Measurements from ENCODE around the gene NFIC.
"Not testable (repeated sequence)": the region's sequence is repeated elsewhere in the genome, so short reads cannot be mapped to it uniquely, and the experiment has no call there.

NFIC gene

GRCh38 chr19:3452942-3453214 is 86.5 kb downstream of the NFIC start:
- not testable (repeated sequence) for DNase-seq (ENCODE audit: low spot score)

- no peak for DNase-seq (ENCODE audit: low spot score)
Measured at GRCh38 chr19:3453840-3454239, 87.5 kb downstream of the NFIC start.

DNA sequence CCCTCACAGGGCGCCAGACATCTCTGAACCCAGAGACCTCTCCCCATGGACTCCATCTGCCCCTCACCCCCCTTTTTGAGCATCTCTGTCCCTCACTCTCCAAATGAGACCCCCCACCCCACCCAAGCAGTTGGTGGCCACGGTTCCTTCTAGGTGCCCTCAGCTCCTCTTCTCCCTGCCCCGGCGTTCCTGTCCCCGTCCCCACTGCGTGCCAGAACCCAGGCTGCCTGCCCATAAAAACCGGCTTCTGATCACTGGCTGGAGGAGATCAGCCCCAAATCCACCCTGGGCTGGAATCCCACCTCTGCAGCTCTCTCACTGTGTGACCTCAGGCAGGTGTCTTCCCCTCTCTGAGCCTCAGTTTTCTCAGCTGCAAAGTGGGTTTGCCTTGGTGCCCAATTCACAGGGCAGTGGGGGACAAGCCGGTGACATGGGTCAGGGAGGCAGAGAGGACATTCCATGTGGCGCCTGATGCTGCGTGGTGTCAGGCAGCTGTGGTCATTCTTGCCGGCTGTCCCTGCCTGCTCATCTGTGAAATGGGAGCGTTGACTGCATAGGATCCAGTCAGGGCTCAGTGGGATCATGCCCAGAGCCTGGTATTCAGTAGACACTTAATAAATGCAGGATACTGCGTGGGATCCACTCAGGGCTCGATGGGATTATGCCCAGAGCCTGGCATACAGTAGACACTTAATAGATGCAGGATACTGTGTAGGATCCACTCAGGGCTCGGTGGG is 88.4 kb downstream of the NFIC start:
- no peak for DNase-seq (ENCODE audit: low spot score)

DNA sequence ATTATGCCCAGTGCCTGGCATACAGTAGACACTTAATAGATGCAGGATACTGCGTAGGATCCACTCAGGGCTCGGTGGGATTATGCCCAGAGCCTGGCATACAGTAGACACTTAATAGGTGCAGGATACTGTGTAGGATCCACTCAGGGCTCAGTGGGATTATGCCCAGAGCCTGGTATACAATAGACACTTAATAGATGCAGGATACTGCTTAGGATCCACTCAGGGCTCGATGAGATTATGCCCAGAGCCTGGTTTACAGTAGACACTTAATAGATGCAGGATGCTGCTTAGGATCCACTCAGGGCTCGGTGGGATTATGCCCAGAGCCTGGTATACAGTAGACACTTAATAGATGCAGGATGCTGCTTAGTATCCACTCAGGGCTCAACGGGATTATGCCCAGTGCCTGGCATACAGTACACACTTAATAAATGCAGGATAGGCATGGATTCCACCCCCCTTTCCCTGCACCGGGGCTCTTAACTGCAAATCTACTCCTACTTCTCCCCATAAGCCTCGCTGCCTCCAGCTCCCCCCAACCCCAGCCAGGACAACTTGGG is 89.1 kb downstream of the NFIC start:
- no peak for DNase-seq (ENCODE audit: low spot score)

GRCh38 chr19:3455960-3456601 is 89.7 kb downstream of the NFIC start:
- DNase-seq (ENCODE audit: low spot score), result no peak

GRCh38 chr19:3456925-3457527 is 90.6 kb downstream of the NFIC start:
- no peak for DNase-seq (ENCODE audit: low spot score)

- no peak for DNase-seq (ENCODE audit: low spot score)
Measured at GRCh38 chr19:3457528-3458228, 91.3 kb downstream of the NFIC start.

DNA sequence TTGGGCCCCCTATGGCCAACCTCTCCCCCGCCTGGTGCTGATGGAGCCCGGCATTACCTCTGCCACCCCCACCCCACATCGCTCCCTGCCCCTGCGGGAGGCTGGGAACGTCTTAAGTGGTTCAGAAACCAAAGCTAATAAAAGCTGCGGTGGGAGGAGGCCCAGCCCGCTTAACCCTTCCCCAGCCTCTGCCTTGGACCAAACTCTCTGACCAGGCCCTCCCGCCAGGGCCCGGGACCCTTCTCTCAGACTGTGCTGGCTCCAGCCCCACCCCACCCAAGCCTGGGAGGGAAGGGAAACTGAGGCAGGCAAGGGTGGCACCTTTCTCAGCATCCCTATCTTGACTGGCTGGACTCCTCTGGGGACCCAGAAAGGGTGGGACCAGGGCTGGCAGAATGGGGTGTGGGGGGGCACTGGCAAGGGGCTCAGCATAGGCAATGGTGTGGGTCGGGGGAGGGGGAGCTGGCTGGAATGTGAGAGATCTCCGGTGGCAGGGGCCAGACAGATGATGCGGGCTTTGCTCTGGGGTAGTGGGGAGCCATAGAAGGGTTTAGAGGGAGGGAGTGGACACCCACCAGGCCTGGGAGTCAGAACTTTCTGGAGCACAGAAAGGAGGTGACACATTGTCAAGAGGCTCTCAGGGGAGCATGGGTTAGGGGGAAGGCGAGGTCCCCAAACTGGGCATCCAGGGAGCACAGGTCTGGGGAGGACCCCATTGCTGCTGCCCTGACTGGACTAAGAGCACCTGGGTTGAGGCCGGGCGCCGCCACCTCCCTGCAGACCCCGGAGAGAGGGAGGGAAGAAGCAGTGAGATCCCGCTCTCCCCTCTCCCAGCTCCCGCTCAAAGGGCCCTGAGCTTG is 92.1 kb downstream of the NFIC start:
- DNase-seq (ENCODE audit: low spot score), result no peak

DNA sequence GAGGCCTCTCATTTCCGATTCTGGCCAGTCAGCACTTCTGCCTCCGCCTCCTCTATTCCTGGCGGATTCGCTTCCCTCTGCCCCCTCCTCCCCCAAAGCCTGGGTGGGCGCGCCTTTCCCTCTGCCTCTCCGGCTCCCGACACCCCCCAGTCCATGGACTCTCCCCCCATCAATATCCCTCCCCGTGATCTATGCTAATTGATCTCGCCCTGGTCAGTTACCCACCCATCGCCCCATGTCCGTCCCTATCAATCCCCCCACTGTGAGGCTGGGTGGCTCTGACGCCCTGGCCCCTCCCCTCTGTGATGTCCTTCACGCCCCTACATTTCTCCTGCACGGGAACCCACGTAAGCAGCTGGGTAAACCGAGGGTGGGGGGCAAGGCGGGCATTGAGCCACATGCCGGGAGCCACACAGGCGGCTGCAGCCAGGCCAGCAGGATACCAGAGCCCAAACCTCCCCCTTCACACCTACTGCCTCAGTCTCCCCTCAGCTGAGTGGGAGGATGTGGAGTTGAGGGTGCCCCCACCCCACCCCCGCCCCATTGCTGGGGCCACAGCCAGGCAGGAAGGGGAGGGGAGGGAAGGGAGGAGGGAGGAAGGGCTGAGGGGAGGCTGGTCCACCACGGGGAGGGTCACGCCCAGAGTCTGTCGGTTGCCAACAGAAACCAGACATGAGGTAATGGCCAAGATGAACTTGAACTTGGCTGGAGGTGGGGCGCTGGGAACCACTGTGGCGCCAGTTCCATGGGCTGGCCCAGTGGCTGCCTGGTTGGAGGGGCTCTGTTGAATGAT is 92.9 kb downstream of the NFIC start:
- no peak for DNase-seq (ENCODE audit: low spot score)

GRCh38 chr19:3459965-3460582 is 93.7 kb downstream of the NFIC start:
- DNase-seq (ENCODE audit: low spot score), result no peak

GRCh38 chr19:3462991-3463713 is 96.8 kb downstream of the NFIC start:
- no peak for DNase-seq (ENCODE audit: low spot score)

DNA sequence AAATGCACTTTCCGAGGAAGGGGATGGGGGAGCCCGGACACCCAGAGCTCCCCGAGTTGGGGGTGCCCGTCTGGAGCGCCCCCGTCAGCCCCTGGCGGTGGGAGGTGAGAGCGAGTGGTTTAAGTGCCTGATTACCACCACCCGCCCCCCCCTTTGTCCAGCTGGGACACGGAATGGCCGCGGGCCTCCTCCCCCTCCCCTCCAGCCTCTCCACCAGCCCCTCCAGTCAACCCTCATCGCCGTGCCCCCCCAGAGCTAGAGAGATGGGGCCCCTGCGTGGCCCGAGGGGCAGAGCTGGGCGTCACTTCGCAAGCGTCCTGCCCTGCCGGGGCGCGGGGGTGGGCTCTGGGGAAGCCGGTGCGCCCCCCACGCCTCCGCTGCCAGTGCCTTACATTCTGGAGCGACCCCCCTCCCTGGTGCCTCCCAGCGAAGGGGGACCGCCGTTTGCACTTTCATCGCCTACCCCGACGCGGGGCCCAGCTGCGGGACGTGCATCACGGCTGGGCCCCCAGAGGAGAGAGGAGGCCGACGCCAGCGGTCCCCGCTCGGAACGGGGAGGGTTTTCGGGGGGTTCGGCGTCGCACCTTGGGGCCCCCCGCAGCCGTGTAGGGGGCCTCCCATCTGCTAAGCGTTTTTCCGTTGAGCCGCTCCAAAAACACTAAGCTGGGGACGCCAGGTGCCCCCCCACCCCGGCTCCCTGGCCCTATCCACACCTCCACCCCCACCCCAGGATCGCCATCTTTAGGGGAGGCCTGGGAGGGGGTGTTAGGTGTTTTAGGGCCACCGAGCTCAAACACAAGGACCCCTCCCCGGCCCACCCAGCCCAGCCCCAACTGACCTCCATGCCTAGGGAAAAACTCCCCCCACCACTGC is 97.6 kb downstream of the NFIC start:
- DNase-seq (ENCODE audit: low spot score), result no peak

DNA sequence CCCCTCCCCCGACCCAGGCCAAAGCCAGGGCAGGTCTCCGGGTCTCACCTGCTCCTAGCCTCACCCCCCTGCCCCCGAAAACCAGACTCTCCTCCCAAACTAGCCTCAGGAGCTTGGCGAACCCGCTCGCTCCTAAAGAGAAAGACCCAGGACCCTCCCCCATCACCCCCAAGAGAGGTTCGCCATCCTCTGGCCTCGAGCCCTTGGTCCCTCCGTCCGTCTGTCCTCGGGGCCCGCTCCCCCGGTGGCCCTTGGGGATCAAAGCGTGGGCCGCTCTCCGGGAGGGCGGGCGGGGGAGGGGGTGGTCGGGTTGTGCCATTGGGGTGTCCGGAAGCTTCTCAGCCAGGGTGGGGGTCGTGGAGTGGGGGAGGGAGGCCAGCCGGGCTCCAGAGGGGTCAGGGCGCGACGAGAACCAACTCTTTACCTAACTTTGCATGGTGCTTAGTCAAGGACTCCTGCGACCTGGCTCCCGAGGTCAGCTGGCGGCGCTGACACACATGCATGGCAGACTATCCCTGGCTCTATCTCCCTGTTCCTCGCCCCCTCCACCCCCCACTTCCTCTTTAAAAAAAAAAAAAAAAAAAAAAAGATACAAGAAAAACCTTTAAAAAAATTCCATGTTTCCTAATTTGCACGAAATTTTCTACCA is 98.3 kb downstream of the NFIC start:
- DNase-seq (ENCODE audit: low spot score), result no peak

DNA sequence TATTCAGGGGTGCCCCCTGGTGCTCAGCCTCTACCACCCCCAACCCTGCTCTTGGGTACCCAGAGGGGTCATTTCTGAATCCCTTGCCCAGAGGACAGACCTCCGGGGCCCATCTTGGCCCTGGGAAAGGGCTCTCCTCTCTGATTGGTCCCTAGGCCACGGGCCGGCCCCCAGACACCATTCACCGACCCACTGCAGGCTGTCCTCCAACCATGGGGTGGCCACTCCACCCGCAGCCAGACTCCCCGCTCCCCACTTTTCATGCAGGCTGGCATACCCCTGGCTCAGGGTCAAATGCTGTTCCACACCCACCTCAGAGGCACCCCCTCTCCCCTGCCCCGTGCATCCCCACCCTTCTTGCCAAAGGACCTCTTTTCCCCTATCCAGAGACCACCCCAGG is 99.2 kb downstream of the NFIC start:
- DNase-seq (ENCODE audit: low spot score), result no peak

DNA sequence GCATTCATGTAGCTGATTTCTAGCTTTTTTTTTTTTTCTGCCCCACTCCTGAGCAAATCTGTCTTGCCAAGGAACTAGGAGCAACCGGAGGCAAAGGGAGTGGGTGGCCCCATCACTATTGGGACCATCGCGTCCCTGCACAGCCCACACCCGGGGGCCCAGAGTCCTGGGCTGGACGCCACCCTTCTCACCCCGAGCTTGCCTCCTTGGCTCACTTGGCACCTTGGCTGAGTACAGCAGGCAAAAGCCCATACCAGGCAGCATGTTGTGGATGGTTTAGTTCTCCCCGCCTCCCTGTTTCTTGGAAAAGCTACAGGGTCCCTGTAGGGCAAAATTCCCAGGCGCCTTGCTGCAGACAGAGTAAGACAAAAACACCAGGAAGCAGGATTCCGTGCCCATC is 100.3 kb downstream of the NFIC start:
- no peak for DNase-seq (ENCODE audit: low spot score)

DNA sequence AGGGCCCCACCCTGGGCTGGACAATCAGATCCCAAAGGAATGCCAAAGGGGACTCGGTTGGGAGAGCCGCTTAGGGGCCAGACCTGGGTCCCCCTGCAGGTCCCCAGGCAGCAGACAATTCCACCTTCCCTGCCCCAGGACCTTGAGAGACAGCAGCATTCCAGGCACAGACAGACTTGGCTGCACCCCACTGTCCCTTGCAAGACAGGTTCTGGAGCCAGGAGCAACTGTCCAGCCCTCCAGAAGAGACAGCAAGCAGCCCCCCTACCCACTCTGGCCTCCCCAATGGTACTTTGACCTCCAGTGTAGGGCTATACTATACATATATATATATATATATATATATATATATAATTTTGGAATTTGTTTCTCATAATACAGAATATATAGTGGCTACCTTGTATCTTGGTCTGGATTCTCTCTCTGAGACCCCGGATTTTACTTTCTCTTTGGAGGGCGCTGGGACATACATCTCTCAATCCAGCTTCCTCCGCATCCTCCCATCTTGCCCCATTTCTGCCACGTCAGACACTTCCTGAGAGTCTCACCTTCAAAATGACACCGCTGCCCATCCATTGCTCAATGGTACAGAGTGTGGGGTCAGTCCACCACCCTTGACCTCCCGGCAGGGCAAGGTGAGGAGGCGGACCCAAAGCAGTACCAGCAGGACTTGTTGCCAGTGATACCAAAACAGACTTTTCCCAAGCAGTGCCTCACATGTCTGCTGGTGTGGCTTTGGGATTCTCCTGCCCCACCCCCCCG is 101.2 kb downstream of the NFIC start:
- DNase-seq (ENCODE audit: low spot score), result no peak

DNA sequence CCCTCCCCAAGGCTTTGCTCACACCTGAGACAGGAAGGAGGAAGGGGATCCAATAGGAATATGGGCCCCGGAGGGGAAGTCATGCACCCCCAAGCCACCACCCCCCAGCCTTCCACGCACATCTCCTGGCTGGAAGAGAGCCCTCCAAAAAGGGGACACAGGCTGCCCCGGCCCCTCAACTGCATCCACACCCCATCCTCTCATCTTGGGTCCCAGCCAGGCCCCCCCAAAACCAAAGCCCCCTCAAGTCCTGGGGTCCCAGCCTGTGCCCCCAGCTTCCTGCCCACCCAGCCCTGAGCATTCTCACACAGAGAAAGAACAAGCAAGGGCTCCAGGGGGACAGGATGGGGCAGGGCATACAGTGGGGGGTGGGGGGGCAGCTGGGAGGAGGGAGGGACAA is 101.8 kb downstream of the NFIC start:
- DNase-seq (ENCODE audit: low spot score), result no peak

All from HuH-7 (cell line).